Thoracic aorta (tissue), 2 donors: ENCODE data around the gene NPHS2. TPM values are rescaled to one million over a fixed set of nuclear protein-coding genes. Genes with fewer than 3 reads are reported as not detected.
"Not testable (repeated sequence)": the region's sequence is repeated elsewhere in the genome, so short reads cannot be mapped to it uniquely, and the experiment has no call there.

Experiments used
- ATAC-seq: fragments of 150-250 bp; one replicate; pipeline ENCODE4 v1.8.0; 2017; ENCODE audit warnings: low read depth; ENCODE audit not compliant: insufficient number of reproducible peaks, low FRiP score
- DNase-seq: peaks from one replicate; pipeline ENCODE4 v3.0.0-alpha.2; 2020; ENCODE audit warnings: low spot score
- H3K27ac ChIP-seq, 2 donors: fragments of 200-600 bp; sonication (generic); 1 replicate in 1 of 2; 2 replicates in 1 of 2; pipeline ENCODE4 v1.5.1; 2016; ENCODE audit warnings: mild to moderate bottlenecking in 2 of 2, moderate library complexity in 2 of 2
- H3K27me3 ChIP-seq: fragments of 200-600 bp; sonication (generic); replicated peaks from 2 replicates; pipeline ENCODE4 v1.6.0; 2016; ENCODE audit warnings: mild to moderate bottlenecking; ENCODE audit not compliant: insufficient read depth
- H3K36me3 ChIP-seq: fragments of 200-600 bp; sonication (generic); one replicate; pipeline ENCODE4 v1.5.1; 2016
- H3K4me1 ChIP-seq, 2 donors: fragments of 200-600 bp; sonication (generic); 1 replicate in 1 of 2; 2 replicates in 1 of 2; pipeline versions ENCODE4 v1.5.1 to v1.6.0; 2016; ENCODE audit warnings: low read depth in 2 of 2, mild to moderate bottlenecking in 1 of 2; ENCODE audit not compliant: control insufficient read depth in 1 of 2
- H3K4me3 ChIP-seq: fragments of 200-600 bp; sonication (generic); 2 replicates; pipeline ENCODE4 v1.5.1; 2016; ENCODE audit warnings: mild to moderate bottlenecking
- H3K9me3 ChIP-seq: fragments of 200-600 bp; sonication (generic); 2 replicates; pipeline ENCODE4 v1.5.1; 2016
- total RNA-seq, 2 donors: library from RNA; depleted of rRNA; stranded (reverse); fragments of >200 nt; gene quantifications; one replicate each; pipeline versions ENCODE4 v1.1.0 to v1.2.3, GENCODE V29; 2016
- TF ChIP-seq, protein P1 (sequence below): fragments of 200-600 bp; sonication (generic); IDR thresholded peaks from one replicate; pipeline ENCODE4 v1.5.1; 2019; ENCODE audit warnings: antibody characterized with exemption

The NPHS2 gene
- total RNA-seq, 2 donors from 2014 or later = not detected

DNA sequence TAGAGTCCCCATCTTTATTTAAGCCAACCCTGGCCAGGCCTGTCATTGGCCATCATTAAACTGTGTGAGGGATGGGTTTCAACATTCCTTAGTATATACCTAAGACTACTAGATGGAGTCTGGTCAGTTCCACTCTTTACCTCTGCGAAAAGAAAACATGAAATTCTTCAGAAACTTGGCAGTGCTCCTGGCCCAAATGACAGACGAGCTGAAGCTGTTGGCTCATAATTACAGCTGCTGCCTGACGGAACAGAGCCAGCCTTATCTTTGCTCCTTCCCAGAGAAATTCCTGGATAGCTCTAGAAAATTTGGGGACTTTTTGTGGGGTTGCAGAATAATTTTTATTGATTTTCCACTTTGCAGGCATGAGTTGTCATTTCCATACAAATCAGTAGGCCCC, 30.4 kb downstream of the NPHS2 start:
- ATAC-seq (no peak), DNase-seq (no peak)
- Histone ChIP-seq H3K4me3 (no peak overlapping the region), H3K27me3 (no peaks in the 10 kb centered on the region), H3K27ac (no peak overlapping the region), H3K9me3 (no peaks in the 10 kb centered on the region), H3K36me3 (no peaks in the 10 kb centered on the region), H3K4me1 (no peaks in the 10 kb centered on the region)
- TF ChIP-seq, protein P1, sequence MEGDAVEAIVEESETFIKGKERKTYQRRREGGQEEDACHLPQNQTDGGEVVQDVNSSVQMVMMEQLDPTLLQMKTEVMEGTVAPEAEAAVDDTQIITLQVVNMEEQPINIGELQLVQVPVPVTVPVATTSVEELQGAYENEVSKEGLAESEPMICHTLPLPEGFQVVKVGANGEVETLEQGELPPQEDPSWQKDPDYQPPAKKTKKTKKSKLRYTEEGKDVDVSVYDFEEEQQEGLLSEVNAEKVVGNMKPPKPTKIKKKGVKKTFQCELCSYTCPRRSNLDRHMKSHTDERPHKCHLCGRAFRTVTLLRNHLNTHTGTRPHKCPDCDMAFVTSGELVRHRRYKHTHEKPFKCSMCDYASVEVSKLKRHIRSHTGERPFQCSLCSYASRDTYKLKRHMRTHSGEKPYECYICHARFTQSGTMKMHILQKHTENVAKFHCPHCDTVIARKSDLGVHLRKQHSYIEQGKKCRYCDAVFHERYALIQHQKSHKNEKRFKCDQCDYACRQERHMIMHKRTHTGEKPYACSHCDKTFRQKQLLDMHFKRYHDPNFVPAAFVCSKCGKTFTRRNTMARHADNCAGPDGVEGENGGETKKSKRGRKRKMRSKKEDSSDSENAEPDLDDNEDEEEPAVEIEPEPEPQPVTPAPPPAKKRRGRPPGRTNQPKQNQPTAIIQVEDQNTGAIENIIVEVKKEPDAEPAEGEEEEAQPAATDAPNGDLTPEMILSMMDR = no peak

DNA sequence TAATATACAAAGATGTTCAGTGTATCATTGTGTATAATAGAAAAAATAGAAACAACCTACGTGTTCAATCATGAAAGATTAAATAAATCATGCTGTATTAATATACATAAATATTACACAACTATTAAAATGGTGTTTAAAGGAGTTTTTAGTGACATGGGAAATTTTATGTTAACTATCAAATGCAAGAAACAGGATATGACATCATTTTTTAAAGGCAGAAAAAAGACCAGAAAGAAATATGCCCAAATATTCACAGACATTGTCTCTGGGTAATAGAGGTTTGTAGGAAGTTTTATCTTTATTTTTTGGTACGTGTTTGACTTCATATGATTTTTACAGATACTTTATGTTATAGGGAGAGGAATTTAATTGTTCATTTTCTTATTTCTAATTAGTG, 34.0 kb downstream of the NPHS2 start:
- H3K27me3 ChIP-seq = no peaks in the 10 kb centered on the region
- H3K4me1 ChIP-seq = no peaks in the 10 kb centered on the region
- no peak overlapping the region for H3K27ac ChIP-seq
- no peak for DNase-seq
- H3K4me3 ChIP-seq = no peak overlapping the region
- H3K36me3 ChIP-seq = no peaks in the 10 kb centered on the region
- TF ChIP-seq, protein P1 = no peak
- no peak for ATAC-seq
- H3K9me3 ChIP-seq = no peaks in the 10 kb centered on the region

DNA sequence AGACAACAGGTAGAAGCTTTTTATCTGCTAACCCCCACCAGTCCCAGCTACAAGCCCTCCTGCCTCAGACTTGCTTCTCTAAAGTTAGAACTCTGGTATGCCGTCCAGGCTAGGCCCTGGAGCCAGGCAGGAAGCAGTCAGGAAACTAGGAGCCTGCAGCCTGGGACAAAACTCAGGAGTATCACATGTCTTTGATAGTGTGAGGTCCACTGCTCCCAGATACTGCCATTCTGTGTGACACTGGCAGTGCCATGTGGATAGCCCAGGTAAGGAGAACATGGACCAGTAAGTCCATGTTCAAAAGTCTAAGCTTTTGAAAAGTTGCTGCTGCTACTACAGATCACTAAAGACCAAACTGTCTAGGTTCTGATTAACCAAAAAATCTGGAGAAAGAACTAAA, 45.4 kb downstream of the NPHS2 start:
- TF ChIP-seq, protein P1 = no peak
- no peaks in the 10 kb centered on the region for H3K36me3 ChIP-seq
- no peak for ATAC-seq
- DNase-seq = no peak
- no peak overlapping the region for H3K27ac ChIP-seq
- H3K9me3 ChIP-seq = no peaks in the 10 kb centered on the region
- H3K4me3 ChIP-seq = no peak overlapping the region
- no peaks in the 10 kb centered on the region for H3K4me1 ChIP-seq
- H3K27me3 ChIP-seq = no peaks in the 10 kb centered on the region

DNA sequence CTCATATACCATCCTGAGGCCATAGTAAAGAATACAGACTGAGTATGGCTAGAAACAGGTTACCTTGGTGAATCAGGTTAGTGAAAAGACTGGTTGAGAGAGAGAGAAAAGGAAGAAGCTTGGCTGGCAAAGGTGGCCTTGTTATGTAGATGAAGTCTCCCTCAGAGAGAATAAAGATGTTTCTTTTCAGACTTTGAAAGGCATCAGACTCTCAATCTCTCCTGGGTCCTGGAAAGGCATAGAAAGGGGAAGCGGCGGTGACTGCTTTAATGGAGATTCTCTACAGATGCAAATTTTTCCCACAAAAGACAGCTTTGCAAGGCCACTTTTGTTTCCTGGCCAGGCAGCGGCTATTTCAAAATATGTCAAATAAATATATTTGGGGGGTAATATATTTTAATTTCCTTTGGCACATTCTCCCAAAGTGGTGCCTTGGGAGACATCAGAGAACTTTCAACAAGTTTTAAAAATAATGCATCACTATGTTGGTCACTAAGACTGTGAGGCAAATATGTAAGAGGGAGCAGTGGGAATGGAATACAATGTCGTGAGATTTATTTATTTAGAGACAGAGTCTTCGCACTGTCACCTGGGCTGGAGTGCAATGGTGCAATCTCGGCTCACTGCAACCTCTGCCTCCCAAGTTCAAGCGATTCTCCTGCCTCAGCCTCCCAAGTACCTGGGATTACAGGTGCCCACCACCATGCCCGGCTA, 46.1 kb downstream of the NPHS2 start:
- H3K36me3 ChIP-seq = no peaks in the 10 kb centered on the region
- ATAC-seq = no peak

DNA sequence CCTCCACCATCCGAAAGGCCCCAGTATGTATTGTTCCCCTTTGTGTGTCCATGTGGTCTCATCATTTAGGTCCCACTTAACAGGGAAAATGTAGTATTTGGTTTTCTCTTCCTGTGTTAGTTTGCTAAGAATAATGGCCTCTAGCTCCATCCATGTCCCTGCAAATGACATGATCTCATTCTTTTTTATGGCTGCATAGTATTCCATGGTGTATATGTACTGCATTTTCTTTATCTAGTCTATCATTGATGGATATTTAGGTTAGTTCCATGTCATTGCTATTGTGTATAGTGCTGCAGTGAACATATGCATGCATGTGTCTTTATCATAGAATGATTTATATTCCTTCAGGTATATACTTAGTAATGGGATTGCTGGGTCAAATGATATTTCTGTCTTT, 57.2 kb downstream of the NPHS2 start:
- not testable (repeated sequence) for H3K27ac ChIP-seq, H3K36me3 ChIP-seq, DNase-seq, ATAC-seq, H3K4me3 ChIP-seq, H3K4me1 ChIP-seq, H3K27me3 ChIP-seq, H3K9me3 ChIP-seq

More for the DNA sequence above, 46.1 kb downstream of the NPHS2 start:
- no peaks in the 10 kb centered on the region for H3K27me3 ChIP-seq
- no peak for DNase-seq
- no peaks in the 10 kb centered on the region for H3K9me3 ChIP-seq
- no peak overlapping the region for H3K4me3 ChIP-seq
- no peak overlapping the region for H3K27ac ChIP-seq
- TF ChIP-seq, protein P1 = no peak
- H3K4me1 ChIP-seq = no peaks in the 10 kb centered on the region
